Measurements from ENCODE around the gene WNT7A.

DNA sequence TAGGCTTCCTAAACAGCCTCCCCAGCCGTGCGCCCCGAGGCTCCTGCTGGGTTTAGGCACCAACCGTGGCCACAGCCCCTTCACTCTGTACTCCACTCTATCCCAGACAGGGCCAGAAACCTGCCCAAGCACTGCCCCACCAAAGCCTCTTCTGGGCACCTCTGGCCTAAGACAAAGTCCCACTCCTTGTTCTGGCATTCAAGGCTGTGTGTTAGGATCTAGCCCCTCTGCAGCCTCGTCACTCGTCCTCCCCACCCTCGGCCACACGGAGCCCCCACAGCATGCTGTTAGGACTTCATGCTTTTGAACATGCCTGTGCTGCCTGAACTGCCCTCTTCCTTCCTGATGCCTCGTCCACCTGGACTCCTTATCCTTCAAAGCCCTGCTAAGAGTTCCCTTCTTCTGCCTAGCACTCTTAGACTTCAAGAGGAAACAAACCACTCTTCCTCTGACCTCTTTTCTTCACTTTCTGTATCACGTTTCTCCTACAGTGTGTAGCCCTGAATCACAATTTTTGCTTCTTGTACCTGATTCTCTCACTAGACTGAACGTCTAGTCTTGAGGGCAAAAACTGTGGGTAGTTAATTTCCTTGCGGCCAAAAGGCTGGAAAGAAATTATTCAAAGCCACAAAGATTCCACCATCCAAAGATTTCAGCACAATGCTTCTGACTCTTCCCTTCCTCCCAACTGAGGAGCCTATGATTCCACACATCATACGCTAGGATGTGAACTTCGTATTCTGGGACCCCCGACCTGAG lies 28.6 kb downstream of the WNT7A start:
- TF ChIP-seq EZH2 (IDR thresholded peaks at IDR 0.05; ENCODE audit: borderline replicate concordance, low read depth, low read length, severe bottlenecking) (no peak), MYC (IDR thresholded peaks at IDR 0.05; ENCODE audit: low read depth, low read length) (no peak), POLR2A (IDR thresholded peaks at IDR 0.05; ENCODE audit: low read depth, low read length) (no peak), POLR2AphosphoS5 (IDR thresholded peaks at IDR 0.05; ENCODE audit: insufficient read depth, low read depth, low read length) (no peak)
- TF ChIP-seq, protein P1, sequence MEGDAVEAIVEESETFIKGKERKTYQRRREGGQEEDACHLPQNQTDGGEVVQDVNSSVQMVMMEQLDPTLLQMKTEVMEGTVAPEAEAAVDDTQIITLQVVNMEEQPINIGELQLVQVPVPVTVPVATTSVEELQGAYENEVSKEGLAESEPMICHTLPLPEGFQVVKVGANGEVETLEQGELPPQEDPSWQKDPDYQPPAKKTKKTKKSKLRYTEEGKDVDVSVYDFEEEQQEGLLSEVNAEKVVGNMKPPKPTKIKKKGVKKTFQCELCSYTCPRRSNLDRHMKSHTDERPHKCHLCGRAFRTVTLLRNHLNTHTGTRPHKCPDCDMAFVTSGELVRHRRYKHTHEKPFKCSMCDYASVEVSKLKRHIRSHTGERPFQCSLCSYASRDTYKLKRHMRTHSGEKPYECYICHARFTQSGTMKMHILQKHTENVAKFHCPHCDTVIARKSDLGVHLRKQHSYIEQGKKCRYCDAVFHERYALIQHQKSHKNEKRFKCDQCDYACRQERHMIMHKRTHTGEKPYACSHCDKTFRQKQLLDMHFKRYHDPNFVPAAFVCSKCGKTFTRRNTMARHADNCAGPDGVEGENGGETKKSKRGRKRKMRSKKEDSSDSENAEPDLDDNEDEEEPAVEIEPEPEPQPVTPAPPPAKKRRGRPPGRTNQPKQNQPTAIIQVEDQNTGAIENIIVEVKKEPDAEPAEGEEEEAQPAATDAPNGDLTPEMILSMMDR (IDR thresholded peaks at IDR 0.05; ENCODE audit: extremely low read depth in 1 of 2, insufficient read depth in 1 of 2, low read depth in 1 of 2, low read length in 2 of 2): no peak
- TF ChIP-seq, protein P2, sequence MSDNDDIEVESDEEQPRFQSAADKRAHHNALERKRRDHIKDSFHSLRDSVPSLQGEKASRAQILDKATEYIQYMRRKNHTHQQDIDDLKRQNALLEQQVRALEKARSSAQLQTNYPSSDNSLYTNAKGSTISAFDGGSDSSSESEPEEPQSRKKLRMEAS (IDR thresholded peaks at IDR 0.05; ENCODE audit: insufficient read depth, insufficient read length): no peak
